Stimulated activated CD8-positive, alpha-beta memory T cell treated with anti-CD3 and anti-CD28 coated beads, Interleukin-7, amount 100 ng/mL, for 48 hours (primary cell): ENCODE data around the gene IGF2R.
"Not testable (repeated sequence)": the region's sequence is repeated elsewhere in the genome, so short reads cannot be mapped to it uniquely, and the experiment has no call there.

Source experiments
- DNase-seq, 2 donors: peaks; one replicate each; pipeline ENCODE4 v3.0.0-alpha.2; 2020; ENCODE audit warnings: low read depth in 1 of 2; ENCODE audit errors: extremely low read depth in 1 of 2

IGF2R gene

DNA sequence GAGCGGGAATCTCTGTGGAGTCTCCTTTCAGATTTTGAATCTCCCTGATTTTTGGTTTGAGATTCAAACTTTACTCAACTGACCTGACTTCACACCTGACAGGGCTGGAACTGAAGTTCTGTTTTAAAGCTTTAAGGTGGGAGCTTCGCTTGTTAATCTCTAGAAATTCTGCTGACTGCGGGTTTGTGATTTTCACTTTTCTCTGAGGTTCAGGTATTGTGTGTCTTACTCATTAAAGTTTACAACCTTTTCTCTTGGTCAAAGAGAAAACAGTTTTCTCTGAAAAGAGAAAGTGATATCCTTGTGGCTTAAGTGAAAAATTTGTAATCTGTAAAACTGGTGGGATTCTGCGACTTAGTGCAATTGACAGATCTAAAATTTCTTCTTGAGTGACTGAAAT lies 20.7 kb upstream of the IGF2R start:
- DNase-seq, result no peak

DNA sequence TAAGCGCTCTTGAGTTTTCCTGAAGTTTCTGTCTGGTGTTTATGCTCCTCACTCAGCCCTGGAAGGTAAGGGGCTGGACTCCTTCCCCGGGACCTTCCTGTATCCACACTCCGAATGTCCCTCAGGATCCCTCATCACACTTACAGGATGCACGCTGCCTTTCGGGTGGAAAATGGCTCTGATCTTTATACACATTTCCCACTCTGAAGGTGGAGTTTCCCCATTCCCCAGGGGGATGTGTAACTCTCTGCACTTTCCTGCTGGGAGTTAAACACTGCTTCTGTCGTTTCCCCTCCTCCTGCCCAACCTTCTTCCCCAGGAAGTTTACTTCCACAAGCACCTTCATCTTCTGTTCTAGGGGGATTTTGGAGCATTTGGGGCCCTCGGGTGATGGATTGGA lies 17.1 kb upstream of the IGF2R start:
- DNase-seq, result no peak

DNA sequence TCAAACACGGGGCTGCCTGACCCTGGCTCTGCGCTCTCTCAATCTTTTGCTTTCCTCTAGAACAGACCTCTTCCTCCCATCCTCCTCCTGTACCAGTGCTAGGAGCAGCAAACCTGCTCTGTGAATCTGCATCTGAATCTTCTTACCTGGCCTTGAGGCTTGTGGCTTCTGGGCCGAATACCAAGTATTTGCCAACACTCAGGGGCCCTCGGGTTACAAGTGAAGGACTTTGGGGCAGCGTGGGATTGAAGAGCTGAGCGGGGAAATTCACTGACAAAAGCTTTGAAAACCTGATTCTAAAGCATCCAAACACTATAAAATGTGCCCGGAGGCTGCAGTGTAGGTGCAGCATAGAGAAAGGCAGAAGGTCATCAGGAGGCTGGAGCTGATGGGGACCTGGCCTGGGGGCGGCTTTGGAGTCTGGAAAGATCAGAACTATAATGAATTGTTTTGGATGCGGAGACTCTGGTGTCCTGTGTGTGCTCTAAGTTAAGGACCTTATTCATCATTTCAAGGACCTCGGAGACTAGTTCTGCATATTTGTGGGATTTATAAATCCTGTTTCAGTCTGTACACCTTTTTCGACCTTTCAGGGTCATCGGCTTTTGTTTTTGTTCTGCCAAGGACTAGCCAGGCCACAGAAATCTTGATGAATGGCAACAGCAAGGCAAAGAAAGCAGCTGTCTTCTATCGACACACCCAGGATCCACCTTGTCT lies 16.4 kb upstream of the IGF2R start:
- DNase-seq, result no peak

DNA sequence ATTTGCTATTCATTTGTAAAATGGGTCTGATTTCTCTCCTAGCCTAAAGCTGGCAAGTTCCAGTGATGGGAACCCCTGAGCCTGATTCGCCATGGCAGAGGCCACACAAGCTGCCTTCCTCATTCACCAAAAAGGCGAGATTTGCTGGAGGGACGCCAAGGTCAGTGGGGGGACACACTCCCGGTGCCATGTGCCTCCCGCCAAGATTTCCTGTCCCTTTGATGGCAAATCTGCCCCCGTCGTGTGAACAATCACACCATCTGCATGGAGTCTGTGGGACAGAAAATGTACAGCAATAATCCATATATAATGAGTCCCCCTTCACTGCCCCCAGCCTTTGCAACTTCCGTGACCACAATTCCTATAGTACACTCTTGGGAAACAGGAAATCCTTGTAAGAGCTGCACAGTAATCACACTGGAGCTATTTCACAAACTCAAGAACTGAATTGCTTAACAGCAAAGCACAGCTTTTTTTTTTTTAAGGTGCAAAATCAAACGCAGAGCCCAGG lies 15.7 kb upstream of the IGF2R start:
- no peak for DNase-seq

DNA sequence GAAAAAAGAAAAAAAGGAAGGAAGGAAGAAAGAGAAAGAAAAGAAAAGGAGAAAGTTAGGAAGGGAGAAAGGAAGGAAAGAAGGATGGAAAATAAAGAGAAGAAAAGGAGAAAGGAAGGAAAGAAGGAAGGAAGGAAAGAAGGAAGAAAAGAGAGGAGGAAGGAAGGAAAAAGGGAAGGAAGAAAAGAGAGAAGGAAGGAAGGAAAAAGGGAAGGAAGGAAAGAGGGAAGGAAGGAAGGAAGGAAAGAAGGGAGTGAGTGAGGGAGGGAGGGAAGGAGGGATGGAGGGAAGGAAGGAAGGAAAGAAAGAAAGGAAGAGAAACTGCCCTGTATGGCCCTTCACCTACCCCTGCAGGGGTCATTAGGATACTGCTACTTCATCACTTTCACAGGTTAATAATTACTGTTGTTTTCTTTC lies 12.9 kb upstream of the IGF2R start:
- DNase-seq, result no peak

DNA sequence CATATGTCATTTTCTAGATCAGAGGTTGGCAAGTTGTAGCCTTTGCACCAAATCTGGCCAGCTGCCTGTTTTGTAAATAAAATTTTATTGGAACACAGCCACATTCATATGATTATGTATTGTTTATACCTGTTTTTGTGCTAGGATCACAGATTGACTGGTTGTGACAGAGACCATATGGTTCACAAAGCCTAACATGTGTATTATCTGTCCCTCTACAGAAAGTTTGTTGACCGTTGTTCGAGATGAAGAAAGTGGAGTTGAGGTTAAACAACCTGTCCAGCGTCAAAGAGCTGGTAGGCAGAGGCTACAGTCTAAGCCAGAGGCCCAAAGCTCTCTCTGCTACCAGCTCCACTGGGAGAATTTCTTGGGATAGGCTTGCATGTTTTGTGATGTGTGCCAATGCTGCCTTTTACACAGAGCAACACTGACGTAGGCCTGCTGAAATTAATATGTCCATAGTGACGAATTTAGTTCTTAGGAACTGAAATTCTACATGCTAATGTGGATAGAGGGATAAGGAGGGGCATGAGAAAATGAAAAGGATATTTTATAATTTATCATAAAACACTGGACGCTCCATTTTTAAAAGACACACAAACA lies 11.7 kb upstream of the IGF2R start:
- no peak for DNase-seq

DNA sequence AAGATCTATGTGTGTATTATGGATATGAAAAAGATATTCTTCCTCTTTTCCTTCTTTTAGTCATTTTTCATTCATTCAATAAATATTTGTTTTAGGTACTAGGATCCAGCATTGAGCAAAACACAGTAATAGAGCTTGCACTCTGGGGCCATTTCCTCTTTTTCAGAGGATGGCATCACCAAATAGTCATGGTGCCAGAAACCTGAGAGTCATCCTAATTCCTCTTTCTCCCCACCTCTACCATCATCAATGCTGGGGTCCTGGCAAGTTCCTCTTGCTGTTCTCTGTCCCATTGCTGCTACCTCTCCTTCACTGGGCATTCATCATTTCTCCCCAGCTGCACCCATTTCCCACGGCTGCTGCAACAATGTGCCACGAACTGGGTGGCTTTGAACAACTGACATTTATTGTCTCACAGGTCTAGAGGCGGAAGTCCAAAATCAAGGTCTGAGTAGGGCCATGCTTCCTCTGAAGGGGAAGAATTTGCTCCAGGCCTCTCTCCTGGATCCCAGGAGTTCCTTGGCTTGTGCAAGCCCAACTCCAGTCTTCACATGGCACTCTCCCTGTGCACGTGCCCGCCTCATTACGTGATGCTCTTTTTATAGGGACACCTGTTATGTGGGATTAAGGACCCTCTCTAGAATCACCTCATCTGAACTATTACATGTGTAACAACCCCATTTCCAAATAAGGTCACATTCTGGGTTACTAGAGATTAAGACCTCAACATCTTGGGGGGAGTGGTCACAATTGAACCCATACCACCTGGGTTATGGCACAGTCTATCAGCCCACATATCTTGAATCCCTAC lies 9.5 kb upstream of the IGF2R start:
- DNase-seq, result no peak

DNA sequence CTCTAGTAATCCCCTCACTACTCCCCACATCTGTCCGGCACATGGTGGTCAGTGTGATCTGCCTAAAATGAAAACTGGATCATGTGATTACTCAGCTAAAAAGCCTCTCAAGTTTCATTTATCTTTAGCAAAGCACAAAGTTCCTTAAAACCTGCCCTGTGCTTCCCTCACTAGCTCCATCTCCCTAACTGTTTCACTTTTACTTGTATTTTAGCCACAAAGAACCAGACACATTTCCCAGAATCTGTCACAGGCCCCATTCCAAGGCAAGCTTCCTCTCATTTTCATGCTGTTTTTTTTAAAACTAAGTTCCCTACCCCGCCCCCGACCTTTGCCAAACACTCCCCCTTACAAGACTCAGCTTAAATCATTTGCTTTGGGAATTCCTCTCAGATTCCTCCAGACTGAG lies 8.9 kb upstream of the IGF2R start:
- DNase-seq, result no peak

DNA sequence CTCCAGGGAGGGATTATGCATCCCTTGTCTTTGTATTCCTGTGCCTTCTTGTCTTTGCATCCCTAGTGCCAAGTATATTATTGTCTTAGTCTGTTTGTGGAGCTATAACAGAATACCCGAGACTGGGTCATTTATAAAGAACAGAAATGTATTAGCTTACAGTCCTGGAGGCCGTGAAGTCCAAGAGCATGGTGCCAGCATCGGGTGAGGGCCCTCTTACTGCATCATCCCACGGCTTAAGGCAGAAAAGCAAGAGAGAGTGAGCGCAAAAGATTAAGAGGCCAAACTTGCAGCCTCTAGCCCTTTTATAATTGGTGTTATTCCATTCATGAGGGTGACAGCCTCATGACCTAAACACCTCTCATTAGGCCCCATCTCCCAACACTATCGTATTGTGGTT lies 8.4 kb upstream of the IGF2R start:
- no peak for DNase-seq

DNA sequence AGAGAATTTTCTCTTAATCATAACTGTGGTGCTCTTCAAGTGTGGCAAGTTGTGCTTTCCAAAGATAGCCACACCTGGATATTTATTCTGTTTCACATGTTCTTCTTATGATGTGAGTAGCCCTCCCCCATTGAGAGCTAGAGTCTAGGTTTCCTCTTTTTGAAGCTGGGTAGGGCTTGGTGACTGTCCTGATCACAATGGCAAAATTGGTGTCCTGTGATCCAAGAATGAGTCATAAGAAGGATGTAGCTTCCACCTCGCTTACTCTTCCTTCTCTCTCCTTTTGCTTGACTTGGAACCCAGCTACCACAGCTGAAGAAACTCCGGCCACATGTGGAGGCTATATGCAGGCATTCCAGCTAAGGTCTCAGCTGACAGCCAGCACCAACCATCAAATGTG lies 7.4 kb upstream of the IGF2R start:
- no peak for DNase-seq

DNA sequence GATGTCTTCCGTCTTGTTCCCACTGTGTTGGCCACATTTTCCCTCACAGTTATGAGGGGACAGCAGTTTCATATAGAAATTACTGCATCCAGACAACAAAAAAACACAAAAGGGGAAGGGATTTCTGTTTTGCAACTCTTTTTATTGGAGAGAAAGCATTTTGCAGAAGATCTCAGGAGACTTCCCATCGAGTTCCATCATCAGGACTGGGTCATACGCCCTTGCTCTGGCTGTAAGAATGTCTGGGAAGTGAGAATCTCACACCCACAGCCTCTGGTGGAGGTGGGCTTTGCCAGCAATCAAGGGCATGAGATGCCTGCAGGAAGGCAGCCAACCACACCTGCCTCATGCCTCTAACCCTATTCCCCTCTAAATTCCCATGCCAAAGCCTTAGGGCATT lies 5.8 kb upstream of the IGF2R start:
- no peak for DNase-seq

DNA sequence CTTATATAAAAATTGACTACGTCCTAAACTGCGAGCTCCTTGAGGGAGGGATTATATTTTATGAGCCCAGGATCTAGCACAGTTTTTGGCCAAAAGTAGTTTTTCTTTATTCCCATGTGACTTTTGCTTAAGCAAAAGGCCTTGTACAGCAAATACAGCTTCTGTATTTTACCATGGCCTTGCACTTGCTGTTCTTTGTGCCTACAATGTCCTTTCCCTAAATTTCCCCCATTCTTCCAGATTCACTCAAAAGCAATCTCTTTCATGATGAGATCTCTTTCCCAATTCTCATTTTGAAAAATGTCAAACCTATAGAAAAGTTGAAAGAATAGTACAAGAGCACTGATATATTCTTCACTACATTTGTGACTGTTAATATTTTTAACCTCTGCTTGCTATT lies 4.8 kb upstream of the IGF2R start:
- no peak for DNase-seq

DNA sequence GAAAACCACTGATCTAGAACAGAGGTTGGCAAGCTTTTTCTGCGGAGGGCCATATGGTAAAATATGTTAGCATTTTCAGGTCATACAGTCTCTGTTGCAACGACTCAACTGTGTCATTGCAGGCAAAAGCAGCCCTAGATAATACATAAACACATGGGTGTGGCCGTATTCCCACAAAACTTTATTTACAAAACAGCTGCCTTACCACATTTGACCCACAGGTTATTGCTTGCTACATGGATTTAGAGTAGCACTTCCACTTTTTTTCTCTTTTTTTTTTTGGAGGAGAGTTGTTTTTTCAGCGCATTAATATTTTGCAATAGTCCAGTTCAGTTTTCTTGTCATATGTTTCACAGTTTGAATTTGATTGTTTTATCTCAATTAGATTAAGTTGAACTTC lies 2.5 kb upstream of the IGF2R start:
- no peak for DNase-seq

DNA sequence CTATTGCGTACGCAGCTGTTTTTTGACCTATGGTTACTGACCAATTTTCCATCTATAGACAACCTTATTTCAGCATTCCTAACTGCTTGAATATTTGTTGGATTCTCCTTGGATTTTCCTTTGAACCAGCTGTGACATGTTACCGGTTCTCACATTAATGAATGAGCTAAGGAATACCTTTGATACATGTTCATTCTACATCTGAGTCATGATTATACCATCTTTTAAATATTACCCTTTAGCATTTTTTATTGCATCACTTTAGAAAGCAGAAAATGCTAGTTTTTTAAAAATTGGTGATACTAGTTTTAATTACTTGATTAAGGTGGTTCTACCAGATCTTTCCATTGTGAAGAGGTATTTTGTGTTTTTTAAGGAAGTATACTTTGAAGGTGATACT lies 1.9 kb upstream of the IGF2R start:
- DNase-seq, result no peak

DNA sequence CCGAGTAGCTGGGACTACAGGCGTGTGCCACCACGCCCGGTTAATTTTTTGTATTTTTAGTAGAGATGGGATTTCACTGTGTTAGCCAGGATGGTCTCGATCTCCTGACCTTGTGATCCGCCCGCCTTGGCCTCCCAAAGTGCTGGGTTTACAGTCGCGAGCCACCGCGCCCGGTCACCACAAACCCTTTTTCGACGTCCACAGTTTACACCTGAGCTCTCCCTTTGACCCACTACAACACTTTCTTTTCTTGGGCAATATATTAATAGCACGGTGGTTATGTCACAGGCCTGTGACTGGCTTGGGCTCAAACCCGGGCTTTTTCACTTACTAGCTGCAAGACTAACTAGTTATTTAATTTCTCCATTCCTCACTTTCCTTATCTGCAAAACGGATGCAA lies 1.3 kb upstream of the IGF2R start:
- not testable (repeated sequence) for DNase-seq

DNA sequence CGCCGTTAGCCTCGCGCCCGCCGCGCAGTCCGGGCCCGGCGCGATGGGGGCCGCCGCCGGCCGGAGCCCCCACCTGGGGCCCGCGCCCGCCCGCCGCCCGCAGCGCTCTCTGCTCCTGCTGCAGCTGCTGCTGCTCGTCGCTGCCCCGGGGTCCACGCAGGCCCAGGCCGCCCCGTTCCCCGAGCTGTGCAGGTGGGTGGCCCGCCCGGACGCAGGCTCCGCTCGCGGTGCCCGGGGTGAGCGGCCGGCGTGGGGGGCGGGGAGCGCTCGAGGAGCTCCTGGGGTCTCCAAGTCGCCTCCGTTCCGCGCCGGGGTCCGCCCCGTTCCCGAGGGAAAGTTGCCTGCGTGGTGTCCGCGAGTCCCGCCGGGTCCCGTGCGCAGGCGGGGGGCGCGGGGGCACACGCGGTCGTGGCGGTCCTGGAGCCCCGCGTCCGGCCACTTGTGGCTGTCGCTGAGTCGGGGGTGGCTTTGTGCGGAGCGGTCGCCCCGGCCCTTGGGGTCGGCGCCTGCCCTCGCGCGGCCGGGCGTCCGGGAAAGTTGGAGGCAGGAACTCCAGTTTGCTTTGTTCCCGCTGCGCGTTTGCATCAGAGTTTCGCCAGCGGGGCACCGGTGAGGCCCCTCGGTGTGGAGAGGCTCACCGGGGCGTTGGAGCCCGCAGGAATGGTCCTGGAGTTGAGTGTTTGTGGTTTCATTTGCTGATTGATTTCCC lies 476 bp downstream of the IGF2R start:
- no peak for DNase-seq

DNA sequence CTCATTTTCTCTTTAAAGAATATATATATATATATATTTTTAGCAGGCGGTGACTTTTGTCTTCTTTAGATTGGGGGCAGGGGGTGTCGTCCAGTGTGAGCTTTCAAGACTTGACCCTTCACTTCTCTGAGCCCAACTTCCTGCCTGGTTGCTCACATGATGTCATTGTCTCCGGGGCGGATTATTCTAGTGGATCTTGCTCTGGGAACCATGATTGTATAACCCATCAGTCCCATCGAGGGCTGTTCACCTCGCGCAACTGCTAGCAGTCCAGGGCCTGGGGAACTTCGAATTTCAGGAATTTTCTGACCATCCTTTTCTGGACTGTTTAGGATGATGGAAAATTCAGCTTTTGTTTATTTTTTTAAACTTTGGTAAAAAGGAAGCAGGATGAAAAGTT lies 1.0 kb downstream of the IGF2R start:
- no peak for DNase-seq

DNA sequence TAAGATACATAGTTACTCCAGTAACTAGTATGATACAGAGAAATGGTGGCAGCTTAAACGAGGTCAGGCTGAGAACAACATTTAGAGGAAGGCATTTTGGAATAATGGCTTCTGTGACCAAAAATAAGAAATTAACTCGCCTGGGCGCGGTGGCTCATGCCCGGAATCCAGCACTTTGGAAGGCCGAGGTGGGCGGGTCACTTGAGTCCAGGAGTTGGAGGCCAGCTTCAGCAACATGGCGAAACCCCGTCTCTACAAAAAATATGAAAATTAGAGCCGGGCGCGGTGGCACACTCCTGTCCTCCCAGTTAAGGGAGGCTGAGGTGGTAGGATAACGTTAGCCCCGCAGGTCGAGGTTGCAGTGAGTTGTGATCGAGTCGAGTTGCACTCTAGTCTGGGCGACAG lies 1.8 kb downstream of the IGF2R start:
- DNase-seq, result no peak

DNA sequence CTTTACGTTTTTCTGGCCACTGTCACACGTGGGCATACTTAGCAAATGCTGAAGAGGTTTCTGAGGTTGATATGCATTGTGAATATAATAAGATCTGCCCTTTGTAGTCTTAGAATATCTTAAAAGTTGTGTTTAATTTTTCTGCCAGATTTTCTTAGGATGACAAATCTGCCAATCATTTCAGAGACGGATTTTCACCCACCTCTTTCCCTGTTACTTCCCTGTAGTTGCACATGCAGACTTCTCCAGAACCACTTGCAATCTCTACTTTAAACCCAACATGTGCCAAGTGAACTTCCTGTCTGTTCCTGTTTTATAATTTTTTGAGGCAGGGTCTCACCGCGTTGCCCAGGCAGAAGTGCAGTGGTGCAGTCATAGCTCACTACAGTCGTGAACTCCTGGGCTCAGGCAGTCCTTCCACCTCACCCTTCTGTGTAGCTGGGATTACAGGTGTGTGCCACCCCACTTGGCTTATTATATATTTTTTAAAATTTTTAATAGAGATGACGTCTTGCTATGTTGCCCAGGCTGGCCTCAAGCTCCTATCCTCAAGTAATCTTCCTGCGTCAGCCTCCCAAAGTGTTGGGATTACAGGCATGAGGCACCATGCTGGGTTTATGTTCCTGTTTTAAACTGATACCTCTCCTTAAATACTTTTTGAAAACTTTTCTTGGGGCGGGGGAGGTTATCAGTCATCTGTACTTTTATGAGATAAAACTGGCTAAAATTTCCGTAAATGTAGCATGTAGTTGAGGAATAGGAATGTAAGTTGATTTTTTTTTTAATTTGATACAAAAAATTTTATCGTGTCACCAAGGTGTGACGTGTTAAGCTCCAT lies 2.7 kb downstream of the IGF2R start:
- DNase-seq, result no peak

DNA sequence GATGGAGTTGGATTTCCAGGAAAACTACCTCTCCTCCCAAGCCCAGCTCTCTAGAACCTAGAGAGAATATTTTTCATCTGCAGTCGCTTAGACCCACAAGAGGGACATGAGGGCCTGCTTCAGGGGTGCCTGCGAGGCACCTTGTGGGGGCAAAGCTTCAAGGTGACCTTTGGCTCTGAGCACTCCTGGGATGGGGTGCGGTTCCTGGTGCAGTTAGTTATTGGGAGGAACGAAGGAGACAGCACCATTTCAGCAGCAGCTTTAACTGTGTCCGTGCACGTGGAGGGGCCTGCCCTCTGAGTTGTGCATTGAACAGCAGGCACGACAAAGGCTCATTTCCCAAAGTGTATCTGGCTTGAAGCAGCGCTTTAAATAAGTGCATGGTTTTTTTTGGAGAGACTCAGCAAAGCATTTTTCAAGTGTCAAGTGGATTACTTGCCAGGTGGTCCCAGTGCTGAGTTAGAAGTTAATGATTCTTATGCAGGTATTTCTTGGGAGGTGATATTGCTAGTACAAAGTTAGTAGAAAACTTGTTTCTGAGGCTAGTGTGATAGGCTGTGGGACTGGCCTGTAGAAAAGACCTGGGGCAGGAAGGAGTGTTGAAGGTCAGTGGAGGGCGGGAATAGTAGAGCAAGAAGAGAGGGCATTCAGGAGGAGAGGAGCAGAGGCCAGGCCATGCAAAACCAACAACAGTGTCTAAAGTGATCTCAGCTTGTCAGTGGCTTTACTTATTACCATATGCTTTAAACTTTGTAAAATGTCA lies 3.8 kb downstream of the IGF2R start:
- no peak for DNase-seq
